IPS DF 6.9 (cell line): ENCODE data around the gene PDIA5.

Experiments used
- DNase-seq: peaks from one replicate; pipeline ENCODE4 v3.0.0-alpha.2; 2013; ENCODE audit warnings: low read depth, low spot score
- H3K27ac ChIP-seq: one replicate; pipeline ENCODE4 v1.5.1; 2013; ENCODE audit warnings: low read length, control low read depth
- H3K27me3 ChIP-seq: 2 replicates; pipeline ENCODE4 v1.6.1; 2013; ENCODE audit warnings: mild to moderate bottlenecking, low read length; ENCODE audit not compliant: control insufficient read depth, insufficient read depth
- H3K36me3 ChIP-seq: 2 replicates; pipeline ENCODE4 v1.6.1; 2013; ENCODE audit warnings: low read length; ENCODE audit not compliant: control insufficient read depth, insufficient read depth
- H3K4me1 ChIP-seq: 2 replicates; pipeline ENCODE4 v1.6.1; 2013; ENCODE audit warnings: low read length; ENCODE audit not compliant: control insufficient read depth, insufficient read depth
- H3K4me3 ChIP-seq: 2 replicates; pipeline ENCODE4 v1.5.1; 2013; ENCODE audit warnings: mild to moderate bottlenecking, low read length
- H3K9me3 ChIP-seq: 2 replicates; pipeline ENCODE4 v1.6.1; 2013; ENCODE audit warnings: low read length, inconsistent platforms; ENCODE audit not compliant: control insufficient read depth, insufficient read depth
- WGBS: extraction: QIAGEN DNeasy Blood & Tissue Kit; methylation state at CpG from one replicate; pipeline ENCODE4 v1.1.7; 2013; ENCODE audit warnings: mixed read lengths, missing lambda C conversion rate; ENCODE audit not compliant: insufficient read length, insufficient coverage; 5-methylcytosine and 5-hydroxymethylcytosine counted together

The PDIA5 gene

GRCh38 chr3:123039178-123039577, 27.6 kb upstream of the PDIA5 start:
- WGBS, result no CpG with 5 or more reads among the region's 3 CpGs
- Histone ChIP-seq H3K27me3 (no peaks in the 10 kb centered on the region; the same call in 1 of the 2 replicates), H3K27ac (no peak overlapping the region), H3K4me3 (no peak overlapping the region), H3K9me3 (no peaks in the 10 kb centered on the region), H3K36me3 (no peaks in the 10 kb centered on the region), H3K4me1 (no peaks in the 10 kb centered on the region)
- no peak for DNase-seq

DNA sequence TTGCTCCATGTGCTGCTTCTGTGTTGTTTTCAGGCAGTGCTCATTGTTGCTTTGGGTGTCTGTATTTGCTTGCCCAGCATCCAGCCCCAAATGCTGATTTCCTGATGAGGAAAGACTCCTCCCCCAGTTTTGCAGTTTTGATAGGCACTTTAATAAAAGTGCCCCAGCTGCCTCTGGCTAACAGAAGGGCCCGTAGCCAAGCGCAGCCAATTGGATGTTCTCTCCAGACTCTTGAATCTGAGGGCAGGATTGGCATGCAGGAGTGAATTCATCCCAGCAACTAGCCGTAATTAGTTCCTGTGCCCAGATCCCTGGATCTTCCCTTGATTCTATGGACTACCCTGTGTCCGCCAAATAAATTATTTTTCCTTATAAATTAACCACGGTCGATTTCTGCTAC, 24.4 kb upstream of the PDIA5 start:
- H3K4me3 ChIP-seq, result no peak overlapping the region
- H3K4me1 ChIP-seq, result no peaks in the 10 kb centered on the region
- WGBS, result no CpG with 5 or more reads among the region's 6 CpGs
- no peaks in the 10 kb centered on the region for H3K9me3 ChIP-seq
- DNase-seq, result no peak
- no peaks in the 10 kb centered on the region for H3K36me3 ChIP-seq
- no peaks in the 10 kb centered on the region for H3K27me3 ChIP-seq
- no peak overlapping the region for H3K27ac ChIP-seq

- Histone ChIP-seq H3K27me3 (no peaks in the 10 kb centered on the region), H3K9me3 (no peaks in the 10 kb centered on the region), H3K4me3 (no peak overlapping the region), H3K4me1 (no peaks in the 10 kb centered on the region), H3K27ac (no peak overlapping the region), H3K36me3 (no peaks in the 10 kb centered on the region)
- WGBS, result no CpG with 5 or more reads among the region's 5 CpGs
- no peak for DNase-seq
Measured at GRCh38 chr3:123044981-123045763, 21.7 kb upstream of the PDIA5 start.

- no CpG with 5 or more reads among the region's 10 CpGs for WGBS
- no peaks in the 10 kb centered on the region for H3K36me3 ChIP-seq
- H3K4me1 ChIP-seq, result no peaks in the 10 kb centered on the region
- H3K9me3 ChIP-seq, result no peaks in the 10 kb centered on the region
- H3K4me3 ChIP-seq, result no peak overlapping the region
- no peak for DNase-seq
- H3K27ac ChIP-seq, result no peak overlapping the region
- no peaks in the 10 kb centered on the region for H3K27me3 ChIP-seq
Measured at GRCh38 chr3:123046262-123047061, 20.4 kb upstream of the PDIA5 start.

GRCh38 chr3:123047062-123047319, 19.8 kb upstream of the PDIA5 start:
- WGBS, result no CpG with 5 or more reads among the region's 3 CpGs
- Histone ChIP-seq H3K9me3 (no peaks in the 10 kb centered on the region), H3K27ac (no peak overlapping the region), H3K27me3 (no peaks in the 10 kb centered on the region), H3K36me3 (no peaks in the 10 kb centered on the region), H3K4me1 (no peaks in the 10 kb centered on the region), H3K4me3 (no peak overlapping the region)
- no peak for DNase-seq

GRCh38 chr3:123048480-123049237, 18.2 kb upstream of the PDIA5 start:
- Histone ChIP-seq H3K4me3 (no peak overlapping the region), H3K36me3 (no peaks in the 10 kb centered on the region), H3K27me3 (no peaks in the 10 kb centered on the region), H3K9me3 (no peaks in the 10 kb centered on the region), H3K4me1 (no peaks in the 10 kb centered on the region), H3K27ac (no peak overlapping the region)
- no CpG with 5 or more reads among the region's 13 CpGs for WGBS
- no peak for DNase-seq

- no peaks in the 10 kb centered on the region for H3K36me3 ChIP-seq
- WGBS, result no CpG with 5 or more reads among the region's 2 CpGs
- no peak overlapping the region for H3K4me3 ChIP-seq
- DNase-seq, result no peak
- H3K27ac ChIP-seq, result no peak overlapping the region
- no peaks in the 10 kb centered on the region for H3K27me3 ChIP-seq
- H3K9me3 ChIP-seq, result no peaks in the 10 kb centered on the region
- H3K4me1 ChIP-seq, result no peaks in the 10 kb centered on the region
Measured at GRCh38 chr3:123050666-123051065, 16.2 kb upstream of the PDIA5 start.

GRCh38 chr3:123053107-123053506, 13.7 kb upstream of the PDIA5 start:
- no peak for DNase-seq
- Histone ChIP-seq H3K27me3 (no peaks in the 10 kb centered on the region), H3K27ac (no peak overlapping the region), H3K4me3 (no peak overlapping the region), H3K9me3 (no peaks in the 10 kb centered on the region), H3K4me1 (no peaks in the 10 kb centered on the region), H3K36me3 (no peaks in the 10 kb centered on the region)
- no CpG with 5 or more reads among the region's 2 CpGs for WGBS

DNA sequence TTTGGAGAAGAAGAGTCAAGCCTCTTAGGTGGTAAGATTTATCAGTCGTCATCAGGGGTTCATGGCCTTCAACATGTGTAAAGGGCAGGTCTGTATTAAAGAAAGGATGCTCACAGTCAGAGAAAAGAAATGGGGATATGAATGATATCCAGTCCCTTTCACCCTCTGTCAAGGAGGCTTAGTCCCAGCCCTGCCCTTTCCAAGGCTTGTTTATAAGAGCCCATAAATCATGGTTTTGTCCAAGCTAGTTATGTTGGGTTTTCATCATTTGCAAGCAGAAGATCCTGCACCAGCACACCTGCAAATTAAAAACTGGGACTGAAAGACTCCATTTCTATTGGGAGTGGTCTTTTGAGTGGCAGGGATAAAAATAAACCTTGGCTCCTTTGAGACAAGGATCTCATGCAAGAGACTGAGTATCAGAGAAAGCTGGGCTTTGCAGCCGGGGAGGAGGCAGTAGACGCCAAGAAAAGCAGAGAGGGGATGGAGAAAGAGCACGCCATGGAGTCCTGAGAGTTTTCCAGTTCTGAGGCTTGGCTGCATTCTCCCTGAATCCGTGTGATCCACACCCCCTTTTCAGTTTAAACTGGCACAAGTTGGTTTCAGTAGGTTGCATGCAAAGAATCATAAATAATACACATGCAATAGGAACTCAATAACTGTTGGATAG, 12.6 kb upstream of the PDIA5 start:
- Histone ChIP-seq H3K27me3 (no peaks in the 10 kb centered on the region), H3K9me3 (no peaks in the 10 kb centered on the region), H3K27ac (no peak overlapping the region), H3K4me3 (no peak overlapping the region), H3K4me1 (no peaks in the 10 kb centered on the region), H3K36me3 (no peaks in the 10 kb centered on the region)
- no CpG with 5 or more reads among the region's 5 CpGs for WGBS
- DNase-seq, result no peak

- Histone ChIP-seq H3K27ac (no peak overlapping the region), H3K4me1 (no peaks in the 10 kb centered on the region), H3K27me3 (no peaks in the 10 kb centered on the region), H3K9me3 (no peaks in the 10 kb centered on the region), H3K36me3 (no peaks in the 10 kb centered on the region), H3K4me3 (no peak overlapping the region)
- no CpG with 5 or more reads among the region's 4 CpGs for WGBS
- no peak for DNase-seq
Measured at GRCh38 chr3:123054931-123055330, 11.9 kb upstream of the PDIA5 start.
